HG03064 (cell line): ENCODE results near the gene FBRS.

Experiments
- ATAC-seq: cut with Tn5 transposase; IDR thresholded peaks from one replicate; pipeline ENCODE4 v1.9.1; 2021; ENCODE audit warnings: low read depth; ENCODE audit not compliant: unreplicated experiment

FBRS gene

DNA sequence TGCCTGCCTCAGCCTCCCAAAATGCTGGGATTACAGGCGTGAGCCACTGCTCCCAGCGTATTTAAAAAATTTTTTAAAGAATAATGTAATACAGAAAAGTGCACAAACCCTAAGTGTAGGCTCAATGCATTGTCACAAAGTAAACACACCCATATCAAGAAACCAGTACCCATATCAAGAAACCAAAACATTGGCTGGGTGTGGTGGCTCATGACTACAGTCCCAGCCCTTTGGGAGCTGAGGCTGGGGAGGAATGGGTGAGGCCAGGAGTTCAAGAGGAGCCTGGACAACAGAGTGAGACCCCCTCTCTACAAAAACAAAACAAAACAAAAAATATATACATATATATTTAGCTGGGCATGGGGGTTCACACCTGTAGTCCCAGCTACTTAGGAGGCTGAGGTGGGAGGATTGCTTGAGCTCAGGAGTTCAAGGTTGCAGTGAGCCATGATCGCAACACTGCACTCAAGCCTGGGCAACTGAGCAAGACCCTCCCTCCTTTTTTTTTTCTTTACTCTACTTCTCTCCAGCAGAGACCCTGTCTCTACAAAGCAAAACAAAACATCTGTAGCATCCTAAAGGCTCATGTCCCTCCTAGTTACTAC lies 16.8 kb upstream of the FBRS start:
- ATAC-seq = no peak

DNA sequence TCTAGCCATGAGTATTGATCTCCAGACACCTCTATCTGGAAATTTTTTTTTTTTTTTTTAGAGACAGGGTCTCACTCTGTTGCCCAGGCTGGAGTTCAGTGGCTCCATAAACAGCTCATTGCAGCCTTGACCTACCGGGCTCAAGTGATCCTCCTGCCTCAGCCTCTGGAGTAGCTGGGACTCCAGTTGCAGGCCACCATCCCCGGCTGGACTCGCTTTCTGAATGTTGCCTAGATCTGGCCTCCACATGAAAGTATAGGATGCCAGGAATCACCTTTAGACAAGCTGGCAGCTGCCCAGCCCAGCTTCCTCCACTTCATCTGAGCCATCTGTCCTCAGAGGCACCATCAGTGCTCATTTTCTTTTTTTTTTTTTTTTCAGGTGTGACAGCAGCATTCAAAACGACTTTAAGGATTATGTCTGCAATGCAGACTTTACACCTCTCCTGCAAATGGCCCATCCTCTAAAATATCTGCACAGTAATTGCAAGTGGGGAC lies 13.8 kb upstream of the FBRS start:
- ATAC-seq = no peak

DNA sequence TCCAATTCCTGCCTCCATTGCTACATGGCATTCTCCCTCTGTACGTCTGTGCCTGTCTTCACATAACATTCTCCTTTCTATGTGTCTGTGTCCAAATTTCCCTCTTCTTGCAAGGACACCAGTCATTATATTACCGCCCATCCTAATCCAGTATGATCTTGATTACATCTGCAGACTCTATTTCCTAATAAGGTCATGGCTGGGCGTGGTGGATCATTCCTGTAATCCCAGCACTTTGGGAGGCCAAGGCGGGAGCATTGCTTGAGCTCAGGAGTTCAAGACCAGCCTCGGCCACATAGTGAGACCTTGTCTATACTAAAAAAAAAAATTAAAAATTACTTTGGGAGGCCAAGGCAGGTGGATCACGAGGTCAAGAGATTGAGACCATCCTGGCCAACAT lies 12.5 kb upstream of the FBRS start:
- ATAC-seq = no peak

DNA sequence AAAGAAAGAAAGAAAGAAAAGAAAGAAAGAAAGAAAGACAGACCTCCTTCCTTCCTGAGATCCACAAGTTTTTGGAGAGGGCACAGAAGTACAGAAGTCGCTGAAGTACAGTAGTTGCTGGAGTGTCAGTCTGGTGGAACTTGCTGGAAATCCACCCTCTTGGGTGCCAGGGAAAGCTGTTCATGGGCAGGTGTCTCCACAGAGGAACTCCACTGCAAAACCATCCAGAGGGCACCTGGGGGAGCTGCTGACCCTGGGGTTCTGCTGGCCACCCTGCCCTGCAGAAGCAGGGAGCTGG lies 11.0 kb upstream of the FBRS start:
- ATAC-seq = no peak

DNA sequence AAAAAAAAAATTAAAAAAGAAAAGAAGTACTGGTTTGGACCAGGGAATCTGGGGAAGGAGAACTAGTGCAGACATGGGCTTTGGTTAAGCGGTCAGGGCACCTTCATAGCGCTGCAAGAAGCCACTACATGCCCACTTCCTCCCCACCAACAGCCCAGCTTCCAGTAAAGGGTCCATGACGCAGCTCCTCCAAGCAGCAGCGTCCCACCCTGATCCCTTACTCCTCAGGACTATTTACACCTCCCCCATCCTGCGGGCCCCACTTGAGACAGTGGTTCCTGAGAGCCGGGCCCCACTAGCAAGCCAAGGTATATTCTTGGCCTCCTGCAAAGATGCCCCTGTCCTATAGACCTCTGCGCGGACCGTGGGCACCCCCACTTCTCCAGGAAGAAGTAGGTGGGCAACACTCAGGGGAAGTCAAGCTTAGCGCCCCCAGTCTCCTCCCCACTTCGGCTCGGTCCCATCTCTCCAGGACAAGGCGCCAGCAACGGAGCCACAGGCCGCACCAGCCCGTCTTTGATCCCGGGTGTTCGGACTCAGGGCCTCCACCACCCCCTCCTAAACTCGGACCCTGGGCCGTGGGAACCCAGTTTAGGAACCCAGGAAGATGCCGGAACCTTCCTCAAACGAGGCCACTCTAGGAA lies 8.4 kb upstream of the FBRS start:
- no peak for ATAC-seq

DNA sequence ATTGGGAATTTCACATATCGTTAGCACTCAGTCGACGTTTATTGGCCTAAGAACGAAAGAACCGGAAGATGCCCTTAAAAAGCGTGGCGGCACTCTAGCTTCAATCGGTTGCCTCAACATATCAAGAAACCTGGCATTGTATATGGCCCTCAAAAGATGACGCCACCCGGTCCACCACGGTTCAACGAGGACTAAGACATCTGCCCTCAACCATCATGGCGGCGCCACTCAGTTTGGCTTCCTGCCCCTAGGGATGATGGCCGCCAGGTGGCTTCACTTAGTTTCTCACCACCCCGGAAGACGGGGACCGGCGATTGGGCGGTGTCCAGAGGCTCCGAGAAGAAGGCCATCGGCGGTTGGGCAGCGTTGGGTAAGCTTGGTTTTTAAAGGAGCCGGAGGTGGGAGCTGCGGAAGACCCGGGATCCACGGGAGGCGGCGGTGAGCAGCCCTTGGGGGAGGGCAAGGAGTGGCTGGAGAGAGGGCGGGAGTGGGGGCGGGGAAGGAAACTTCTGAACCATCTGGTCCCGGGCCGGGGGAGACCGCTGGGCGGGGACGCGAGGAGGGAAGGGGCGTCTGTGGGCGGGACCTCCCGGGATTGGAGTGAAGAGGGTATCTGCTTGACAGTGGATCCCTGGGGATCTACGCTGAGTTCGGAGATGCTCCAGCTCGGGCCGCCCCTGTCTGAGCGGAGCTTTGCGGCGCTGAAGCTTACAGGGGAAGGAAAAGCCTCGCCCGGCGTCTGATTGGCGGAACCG lies 7.7 kb upstream of the FBRS start, which contains the start of gene PRR14:
PRR14 (plus strand) TSS at position 592 of the 755 bp plus-strand sequence. CDS start 686 bp downstream, outside the sequence.
- peak; percentile 64 for ATAC-seq

DNA sequence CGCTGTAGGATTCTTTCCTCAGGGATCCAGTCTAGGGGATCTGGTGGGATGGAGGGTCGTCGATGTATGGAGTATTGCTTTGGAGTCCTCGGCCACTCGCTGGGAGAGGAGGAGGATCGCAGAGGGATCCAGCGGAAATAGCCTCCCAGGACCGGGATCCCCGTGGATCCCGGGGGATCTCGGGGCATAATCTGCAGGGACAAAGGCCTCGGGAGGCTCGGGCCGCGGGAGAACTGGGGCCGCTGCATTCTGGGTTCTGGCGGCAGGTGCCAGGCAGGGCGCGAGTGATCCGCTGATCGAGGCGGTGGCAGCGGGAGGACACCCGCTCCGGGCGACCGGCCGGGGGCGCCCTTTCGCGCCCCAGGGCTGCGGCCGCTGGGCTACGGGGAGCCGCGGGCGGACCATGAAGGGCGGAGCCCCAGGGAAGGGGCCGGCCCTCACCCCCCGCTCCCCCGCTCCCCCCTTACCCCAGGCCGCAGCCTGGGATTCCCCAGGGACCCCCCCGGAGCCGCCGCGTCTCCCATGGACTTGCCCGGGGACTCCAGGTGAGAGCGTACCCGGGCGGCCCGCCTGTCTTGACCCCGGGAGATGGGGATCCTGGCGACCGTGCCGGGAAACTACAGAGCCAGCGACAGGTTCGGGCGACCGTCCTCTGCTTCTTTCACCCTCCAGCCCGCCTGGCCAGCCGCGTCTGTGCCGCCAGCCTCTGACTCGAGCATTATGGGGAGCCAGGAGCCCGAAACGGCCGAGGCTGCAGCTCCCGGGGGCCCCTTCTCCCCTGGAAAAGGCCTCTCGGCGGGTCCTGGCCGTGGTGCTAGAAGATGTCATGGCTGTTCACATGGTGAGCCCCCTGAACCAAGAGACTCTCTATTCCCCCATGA lies 6.9 kb upstream of the FBRS start:
- no peak for ATAC-seq

DNA sequence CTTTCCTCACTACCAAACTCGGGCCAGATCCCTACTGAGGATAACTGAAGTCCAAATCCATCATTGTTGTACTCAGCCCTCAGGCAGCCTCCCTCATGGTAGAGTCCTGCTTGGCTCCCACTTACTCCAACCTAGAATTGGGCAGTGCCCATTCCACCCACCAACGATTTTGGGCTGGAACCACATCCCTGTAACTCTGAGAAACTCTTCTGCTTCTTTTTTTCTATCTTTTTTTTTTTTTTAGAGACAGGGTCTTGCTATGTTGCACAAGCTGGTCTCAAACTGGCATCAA lies 6.3 kb upstream of the FBRS start:
- no peak for ATAC-seq

DNA sequence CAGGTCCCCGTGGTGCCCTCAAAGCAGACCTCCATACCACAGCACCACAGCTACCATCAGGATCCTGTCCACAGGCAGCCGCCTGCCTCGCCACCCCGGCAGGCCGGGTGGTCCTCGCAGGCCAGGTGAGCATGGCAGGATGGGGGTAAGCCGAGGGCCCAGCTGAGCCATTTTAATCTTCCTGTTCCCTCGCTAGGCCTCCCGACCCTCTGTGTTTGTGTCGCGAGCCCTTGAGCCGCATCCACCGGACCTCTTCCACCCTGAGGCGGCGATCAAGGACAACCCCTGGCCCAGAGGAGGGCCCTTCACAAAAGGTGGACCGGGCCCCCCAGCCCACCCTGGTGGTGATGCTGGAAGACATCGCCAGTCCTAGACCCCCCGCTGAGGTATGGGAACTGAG lies 5.5 kb upstream of the FBRS start:
- no peak for ATAC-seq

DNA sequence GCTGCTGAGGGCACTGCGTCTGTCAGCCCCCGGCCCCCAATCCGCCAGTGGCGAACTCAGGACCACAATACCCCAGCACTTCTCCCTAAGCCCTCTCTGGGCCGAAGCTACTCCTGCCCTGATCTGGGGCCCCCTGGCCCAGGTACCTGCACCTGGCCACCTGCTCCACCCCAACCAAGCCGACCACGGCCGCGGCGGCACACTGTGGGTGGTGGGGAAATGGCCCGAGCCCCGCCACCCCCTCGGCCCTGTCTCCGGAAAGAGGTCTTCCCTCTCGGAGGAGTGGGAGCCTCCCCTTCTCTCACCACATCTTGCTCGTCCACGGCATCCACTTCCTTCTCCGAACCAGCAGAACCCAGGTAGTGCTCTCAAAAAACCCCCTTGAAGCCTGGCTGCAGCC lies 3.4 kb upstream of the FBRS start:
- no peak for ATAC-seq

DNA sequence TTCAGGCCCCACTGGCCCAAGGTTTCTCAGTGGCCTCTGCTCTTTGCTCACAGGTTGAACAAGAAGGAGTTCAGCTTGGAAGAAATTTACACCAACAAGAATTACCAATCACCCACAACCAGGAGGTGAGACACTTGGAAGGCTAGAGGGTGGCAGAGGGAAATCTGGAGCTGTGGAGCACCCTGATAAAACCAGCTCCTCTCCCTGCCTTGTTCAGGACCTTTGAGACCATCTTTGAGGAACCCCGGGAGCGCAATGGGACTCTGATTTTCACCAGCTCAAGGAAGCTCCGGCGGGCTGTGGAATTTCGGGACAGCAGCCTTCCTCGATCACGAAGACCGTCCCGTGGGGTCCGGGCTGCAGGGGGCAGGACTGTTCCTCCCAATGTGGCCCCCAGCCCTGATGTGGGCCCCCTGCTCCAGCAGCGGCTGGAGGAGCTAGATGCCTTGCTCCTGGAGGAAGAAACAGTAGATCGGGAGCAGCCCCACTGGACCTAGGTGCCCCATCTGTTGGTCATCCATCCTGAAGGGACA lies 2.4 kb upstream of the FBRS start:
- no peak for ATAC-seq

DNA sequence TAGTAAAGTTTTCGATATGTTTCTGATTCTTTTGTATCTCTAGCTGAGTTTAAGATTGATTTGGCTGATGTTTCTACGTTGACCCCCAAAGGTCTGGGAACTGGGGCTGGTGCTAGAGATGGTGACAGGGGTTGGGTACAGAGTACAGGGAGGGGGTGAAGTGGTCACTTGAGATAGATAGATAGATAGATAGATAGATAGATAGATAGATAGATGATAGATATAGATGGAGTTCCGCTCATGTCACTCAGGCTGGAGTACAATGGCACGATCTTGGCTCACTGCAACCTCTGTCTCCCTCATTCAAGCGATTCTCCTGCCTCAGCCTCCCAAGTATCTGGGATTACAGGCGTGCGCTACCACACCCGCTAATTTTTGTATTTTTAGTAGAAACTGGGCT lies 1.8 kb upstream of the FBRS start:
- no peak for ATAC-seq

DNA sequence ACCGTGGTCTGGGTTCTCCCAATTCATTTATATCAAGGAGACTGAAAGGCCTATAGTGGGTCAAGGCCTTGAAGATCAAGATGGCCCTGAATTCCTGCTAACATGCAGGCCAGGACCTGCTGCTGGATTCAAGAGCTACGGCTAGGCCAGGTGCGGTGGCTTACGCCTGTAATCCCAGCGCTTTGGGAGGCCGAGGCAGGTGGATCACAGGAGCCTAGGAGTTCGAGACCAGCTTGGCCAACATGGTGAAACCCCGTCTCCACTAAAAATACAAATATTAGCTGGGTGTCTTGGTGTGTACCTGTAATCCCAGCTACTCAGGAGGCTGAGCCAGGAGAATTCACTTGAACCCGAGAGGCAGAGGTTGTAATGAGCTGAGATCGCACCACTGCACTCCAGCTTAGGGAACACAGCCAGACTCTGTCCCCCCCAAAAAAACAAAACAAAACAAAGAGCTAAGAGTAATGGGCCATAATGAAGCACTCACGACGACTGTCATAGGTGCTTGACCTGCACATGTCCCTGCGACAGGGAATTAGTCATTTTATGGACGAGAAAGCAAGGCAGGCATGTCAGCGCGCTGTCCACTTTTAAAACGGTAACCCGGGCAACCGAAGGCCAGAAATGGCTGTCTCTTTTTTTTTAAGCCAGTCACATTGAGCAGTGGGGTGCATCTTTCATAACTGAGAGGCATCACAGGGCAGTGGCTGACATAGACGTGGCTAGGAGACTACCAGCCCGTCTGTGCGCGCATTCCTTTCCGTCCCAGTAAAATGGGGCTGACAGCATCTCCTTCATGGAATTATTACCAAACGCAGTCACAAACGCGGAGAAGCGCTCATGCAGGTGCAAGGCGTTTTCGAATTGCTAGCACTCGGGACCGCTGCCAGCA lies 1.0 kb upstream of the FBRS start:
- no peak for ATAC-seq

DNA sequence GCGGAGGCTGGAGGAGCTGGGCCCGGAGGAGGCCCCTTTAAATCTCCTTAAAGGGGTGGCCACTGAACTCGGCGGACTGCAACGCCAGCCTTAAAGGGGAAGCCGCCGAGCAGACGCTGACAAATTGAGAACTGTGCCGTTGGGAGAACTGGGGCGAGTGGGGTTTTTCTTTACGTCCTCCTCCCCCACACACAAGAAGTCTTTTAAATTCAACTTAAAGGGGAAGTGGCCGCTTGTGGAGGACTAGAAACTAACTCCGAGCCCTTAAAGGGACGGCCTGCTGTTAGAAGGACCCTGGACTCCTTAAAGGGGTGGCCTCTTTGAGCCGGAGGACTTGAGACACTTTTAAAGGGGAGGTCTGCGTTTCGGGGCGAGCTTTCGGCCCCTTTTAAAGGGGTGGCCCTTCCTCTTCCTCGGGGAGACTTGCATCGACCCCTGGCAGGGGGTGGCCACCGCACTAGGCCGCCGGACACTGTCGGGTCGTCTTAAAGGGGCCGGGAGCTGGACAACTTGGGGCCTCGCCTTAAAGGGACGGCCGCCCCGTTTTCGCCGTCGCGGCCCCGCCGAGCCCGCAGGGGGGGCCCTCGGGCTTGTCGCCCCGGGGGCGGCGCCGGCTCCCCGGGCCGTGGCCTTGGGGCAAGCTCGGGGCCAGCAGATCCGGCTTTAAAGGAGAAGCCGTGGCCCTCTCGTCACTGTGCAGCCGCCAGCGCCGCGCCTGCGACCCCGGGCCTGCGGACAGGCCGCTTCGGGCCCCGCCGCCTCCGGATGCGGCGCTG lies 688 bp downstream of the FBRS start:
- peak; percentile 49 for ATAC-seq

DNA sequence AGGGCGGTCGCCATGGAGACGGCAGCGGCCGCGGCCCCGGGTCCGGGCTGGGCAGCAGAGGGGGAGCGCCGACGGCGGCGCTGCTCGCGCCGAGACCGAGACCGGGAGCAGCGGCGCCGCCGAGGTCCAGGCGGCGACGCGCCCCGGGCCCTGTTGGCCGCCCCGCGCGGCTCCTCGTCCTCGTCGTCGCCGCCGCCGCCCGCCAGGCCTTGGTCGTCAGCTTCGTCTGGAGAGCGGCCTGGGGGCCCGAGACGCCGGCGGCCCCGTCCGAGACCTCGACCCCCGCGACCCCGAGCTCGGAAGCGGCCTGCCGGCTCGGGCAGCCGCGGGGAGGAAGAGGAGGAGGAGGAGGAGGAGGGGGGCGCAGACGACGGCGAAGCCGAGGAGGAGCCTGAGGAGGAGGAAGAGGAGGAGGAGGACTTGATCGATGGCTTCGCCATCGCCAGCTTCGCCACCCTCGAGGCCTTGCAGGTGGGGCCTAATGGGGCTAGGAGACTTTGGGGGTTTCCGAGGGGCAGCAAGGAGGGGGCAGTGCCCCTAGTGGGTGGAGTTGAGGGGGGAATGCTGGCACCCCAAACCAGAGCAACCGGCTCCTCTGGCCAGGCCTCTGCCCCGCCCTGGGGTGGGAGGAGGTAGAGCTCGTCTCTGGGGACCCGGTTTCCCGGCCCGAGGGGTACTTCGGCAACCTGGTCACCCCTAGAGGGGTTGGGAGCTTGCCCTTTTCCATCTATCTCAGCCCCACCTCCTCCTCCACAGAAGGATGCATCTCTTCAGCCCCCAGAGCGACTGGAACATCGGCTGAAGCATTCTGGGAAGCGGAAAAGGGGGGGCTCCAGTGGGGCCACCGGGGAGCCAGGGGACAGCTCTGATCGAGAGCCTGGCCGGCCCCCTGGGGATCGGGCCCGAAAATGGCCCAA lies 1.5 kb downstream of the FBRS start:
- no peak for ATAC-seq

DNA sequence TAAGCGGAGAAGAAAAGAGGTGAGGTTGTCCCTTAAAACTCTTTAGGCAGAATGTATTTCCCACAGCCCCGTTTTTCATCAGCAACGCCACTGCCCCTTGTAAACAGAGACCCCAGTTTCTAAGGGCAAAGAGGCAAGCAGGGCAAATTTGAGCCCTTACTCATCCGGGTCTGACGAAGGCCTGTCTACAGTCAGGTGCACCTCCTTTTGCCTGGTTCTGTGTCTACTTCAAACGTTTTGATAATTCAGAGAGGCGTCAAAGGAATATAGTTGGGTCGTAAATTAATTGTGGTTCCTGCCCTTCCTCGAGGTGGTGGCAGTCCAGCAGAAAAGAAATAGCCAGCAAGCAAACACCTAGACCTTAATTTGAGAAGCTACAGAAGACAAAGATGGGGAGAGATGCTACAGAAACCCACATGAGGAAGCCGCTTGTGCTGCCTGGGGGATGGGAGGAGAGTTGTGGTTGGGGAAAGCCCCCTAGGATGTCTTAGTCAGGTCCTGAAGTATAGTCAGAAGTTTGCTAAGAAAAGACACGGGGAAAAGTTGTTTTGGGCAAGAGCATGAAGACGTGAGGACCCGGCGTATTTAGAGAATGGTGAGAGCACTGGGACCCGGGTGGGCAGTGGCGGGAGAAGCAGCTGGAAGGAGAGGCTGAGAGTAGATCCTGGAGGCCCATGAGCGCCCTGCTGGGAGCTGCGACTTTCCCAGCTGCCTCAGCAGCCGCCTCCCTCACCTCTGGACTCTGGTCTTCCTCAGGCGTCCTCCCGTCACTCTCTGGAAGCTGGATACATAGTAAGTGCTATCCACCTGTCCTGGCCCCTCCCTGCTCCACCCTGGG lies 2.4 kb downstream of the FBRS start:
- no peak for ATAC-seq

DNA sequence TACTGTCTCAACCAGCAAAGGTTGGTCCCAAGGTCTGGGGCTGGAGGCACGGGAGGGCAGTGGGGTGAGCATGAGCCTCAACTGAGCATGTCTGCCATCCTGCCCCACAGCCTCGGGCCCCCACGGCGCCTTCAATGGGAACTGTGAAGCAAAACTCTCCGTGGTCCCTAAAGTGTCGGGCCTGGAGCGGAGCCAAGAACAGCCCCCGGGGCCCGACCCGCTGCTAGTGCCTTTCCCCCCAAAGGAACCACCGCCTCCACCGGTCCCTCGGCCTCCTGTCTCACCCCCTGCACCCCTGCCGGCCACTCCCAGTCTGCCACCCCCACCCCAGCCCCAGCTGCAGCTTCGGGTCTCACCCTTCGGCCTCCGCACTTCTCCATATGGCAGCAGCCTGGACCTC lies 4.2 kb downstream of the FBRS start:
- ATAC-seq = no peak
